ENCODE measurements around the gene HHLA2. TPM values are rescaled to one million over a fixed set of nuclear protein-coding genes. Genes with fewer than 3 reads are reported as not detected.

The HHLA2 gene
- total RNA-seq, 2 experiments from 2014 or later: 0.36 TPM

- TF ChIP-seq CTCF (IDR thresholded peaks at IDR 0.05): no peak
- intact Hi-C loops (cut with DNase I, micrococcal nuclease): no loop called here
- Mint-ChIP-seq H3K4me3 (no peak overlapping the region), H3K4me1 (ENCODE audit: low read depth) (no peaks in the 10 kb centered on the region), H3K36me3 (ENCODE audit: low read depth) (no peaks in the 10 kb centered on the region), H3K27ac (no peak overlapping the region), H3K27me3 (no peaks in the 10 kb centered on the region), H3K9me3 (no peaks in the 10 kb centered on the region)
- POLR2A ChIA-PET: no interaction called here
- DNase-seq (no peak), ATAC-seq (ENCODE audit: poor library complexity) (no peak)
- Histone ChIP-seq H3K36me3 (ENCODE audit: insufficient read depth, low read length) (no peaks in the 10 kb centered on the region), H3K27me3 (ENCODE audit: control insufficient read depth in 1 of 2, insufficient read depth in 2 of 2, low read length in 2 of 2) (no peaks in the 10 kb centered on the region), H3K9me3 (ENCODE audit: control insufficient read depth in 1 of 2, insufficient read depth in 1 of 2, low read length in 2 of 2) (no peaks in the 10 kb centered on the region), H3K27ac (ENCODE audit: low read depth in 1 of 2, low read length in 2 of 2) (no peak overlapping the region), H3K4me3 (ENCODE audit: low read length) (no peak overlapping the region), H3K4me1 (ENCODE audit: insufficient read depth, low read length) (no peaks in the 10 kb centered on the region)
- CTCF ChIA-PET: no interaction called here
Measured at GRCh38 chr3:108354562-108354961, 58.2 kb downstream of the HHLA2 start.

GRCh38 chr3:108357042-108357441, 60.7 kb downstream of the HHLA2 start:
- Histone ChIP-seq H3K27me3 (ENCODE audit: control insufficient read depth in 1 of 2, insufficient read depth in 2 of 2, low read length in 2 of 2) (no peaks in the 10 kb centered on the region), H3K4me1 (ENCODE audit: insufficient read depth, low read length) (no peaks in the 10 kb centered on the region), H3K4me3 (ENCODE audit: low read length) (no peak overlapping the region), H3K9me3 (ENCODE audit: control insufficient read depth in 1 of 2, insufficient read depth in 1 of 2, low read length in 2 of 2) (no peaks in the 10 kb centered on the region), H3K36me3 (ENCODE audit: insufficient read depth, low read length) (no peaks in the 10 kb centered on the region), H3K27ac (ENCODE audit: low read depth in 1 of 2, low read length in 2 of 2) (no peak overlapping the region)
- no peak for ATAC-seq (ENCODE audit: poor library complexity)
- no peaks in the 10 kb centered on the region for H3K9me3 Mint-ChIP-seq
- no peaks in the 10 kb centered on the region for H3K27me3 Mint-ChIP-seq
- no peaks in the 10 kb centered on the region for H3K36me3 Mint-ChIP-seq (ENCODE audit: low read depth)
- ChIA-PET CTCF (no interaction called here), POLR2A (no interaction called here)
- H3K27ac Mint-ChIP-seq: no peak overlapping the region
- no peaks in the 10 kb centered on the region for H3K4me1 Mint-ChIP-seq (ENCODE audit: low read depth)
- no peak for DNase-seq
- TF ChIP-seq CTCF (IDR thresholded peaks at IDR 0.05): no peak
- H3K4me3 Mint-ChIP-seq: no peak overlapping the region
- intact Hi-C loops (cut with DNase I, micrococcal nuclease): no loop called here

GRCh38 chr3:108359011-108359410, 62.7 kb downstream of the HHLA2 start:
- Histone ChIP-seq H3K4me1 (ENCODE audit: insufficient read depth, low read length) (no peaks in the 10 kb centered on the region), H3K36me3 (ENCODE audit: insufficient read depth, low read length) (no peaks in the 10 kb centered on the region), H3K27me3 (ENCODE audit: control insufficient read depth in 1 of 2, insufficient read depth in 2 of 2, low read length in 2 of 2) (no peaks in the 10 kb centered on the region), H3K4me3 (ENCODE audit: low read length) (no peak overlapping the region), H3K27ac (ENCODE audit: low read depth in 1 of 2, low read length in 2 of 2) (no peak overlapping the region), H3K9me3 (ENCODE audit: control insufficient read depth in 1 of 2, insufficient read depth in 1 of 2, low read length in 2 of 2) (no peaks in the 10 kb centered on the region)
- no peak for ATAC-seq (ENCODE audit: poor library complexity)
- Mint-ChIP-seq H3K27me3 (no peaks in the 10 kb centered on the region), H3K36me3 (ENCODE audit: low read depth) (no peaks in the 10 kb centered on the region), H3K27ac (no peak overlapping the region), H3K4me1 (ENCODE audit: low read depth) (no peaks in the 10 kb centered on the region), H3K9me3 (no peaks in the 10 kb centered on the region), H3K4me3 (no peak overlapping the region)
- DNase-seq: no peak
- intact Hi-C loops (cut with DNase I, micrococcal nuclease): no loop called here
- no peak for TF ChIP-seq CTCF (IDR thresholded peaks at IDR 0.05)
- POLR2A ChIA-PET: no interaction called here
- CTCF ChIA-PET: no interaction called here

Data from CD4-positive, alpha-beta T cell (primary cell).